ENCODE measurements around the gene CRB3.
"Not testable (repeated sequence)": the region's sequence is repeated elsewhere in the genome, so short reads cannot be mapped to it uniquely, and the experiment has no call there.

Gene CRB3

GRCh38 chr19:6501740-6502648 lies 37.9 kb downstream of the CRB3 start, which contains the start of gene TUBB4A:
Gene TUBB4A, minus strand, starts transcription at chr19:6502309. Its CDS starts 97 bp downstream, at chr19:6502212.
- H3K27me3 ChIP-seq = no peaks in the 10 kb centered on the region
- peaks cover 30% of the 10 kb centered on the region for H3K36me3 ChIP-seq
- peak within 1 kb of the TSS; percentile 82 for H3K27ac ChIP-seq
- H3K4me1 ChIP-seq = peaks cover 61% of the 10 kb centered on the region
- H4K20me1 ChIP-seq = peaks cover 14% of the 10 kb centered on the region
- no peak for TF ChIP-seq Cebpa-rat (IDR thresholded peaks at IDR 0.05)
- peak within 1 kb of the TSS; percentile 87 for H3K4me3 ChIP-seq
- H3K9me3 ChIP-seq = no peaks in the 10 kb centered on the region
- H3K9ac ChIP-seq = peak within 1 kb of the TSS; percentile 84
- H3K4me2 ChIP-seq = peak within 1 kb of the TSS; percentile 86

- H3K4me2 ChIP-seq = peak overlapping the region; percentile 86
- H3K9me3 ChIP-seq = no peaks in the 10 kb centered on the region
- no peak overlapping the region for H3K4me3 ChIP-seq
- H4K20me1 ChIP-seq = peaks cover 14% of the 10 kb centered on the region
- H3K9ac ChIP-seq = no peak overlapping the region
- peak overlapping the region; percentile 82; the same call in 1 of the 2 replicates for H3K27ac ChIP-seq
- no peaks in the 10 kb centered on the region for H3K27me3 ChIP-seq
- TF ChIP-seq Cebpa-rat (IDR thresholded peaks at IDR 0.05) = no peak
- peaks cover 19% of the 10 kb centered on the region for H3K36me3 ChIP-seq
- peaks cover 56% of the 10 kb centered on the region for H3K4me1 ChIP-seq
These were observed 39.5 kb downstream of the CRB3 start for GRCh38 chr19:6503407-6504201.

- H3K27ac ChIP-seq, H3K4me2 ChIP-seq, H3K9ac ChIP-seq, H3K9me3 ChIP-seq, H3K27me3 ChIP-seq, H3K4me3 ChIP-seq, H3K36me3 ChIP-seq, H4K20me1 ChIP-seq: not testable (repeated sequence)
- peaks cover 19% of the 10 kb centered on the region for H3K4me1 ChIP-seq
These were observed 44.1 kb downstream of the CRB3 start for GRCh38 chr19:6508028-6508771.

- Histone ChIP-seq H3K27ac (no peak overlapping the region), H3K27me3 (no peaks in the 10 kb centered on the region), H3K4me2 (no peak overlapping the region), H4K20me1 (no peaks in the 10 kb centered on the region), H3K9ac (no peak overlapping the region), H3K4me1 (peaks cover 8% of the 10 kb centered on the region), H3K9me3 (no peaks in the 10 kb centered on the region), H3K36me3 (no peaks in the 10 kb centered on the region), H3K4me3 (no peak overlapping the region)
- TF ChIP-seq Cebpa-rat (IDR thresholded peaks at IDR 0.05) = no peak
These were observed 45.3 kb downstream of the CRB3 start for GRCh38 chr19:6509118-6509971.

- H3K27me3 ChIP-seq = no peaks in the 10 kb centered on the region
- no peaks in the 10 kb centered on the region for H3K4me1 ChIP-seq
- H3K4me2 ChIP-seq = no peak overlapping the region
- H3K27ac ChIP-seq = no peak overlapping the region
- H3K9ac ChIP-seq = no peak overlapping the region
- no peaks in the 10 kb centered on the region for H3K9me3 ChIP-seq
- H3K36me3 ChIP-seq = no peaks in the 10 kb centered on the region
- no peak for TF ChIP-seq Cebpa-rat (IDR thresholded peaks at IDR 0.05)
- H4K20me1 ChIP-seq = no peaks in the 10 kb centered on the region
- no peak overlapping the region for H3K4me3 ChIP-seq
These were observed 46.5 kb downstream of the CRB3 start for GRCh38 chr19:6510618-6511017.

GRCh38 chr19:6514089-6514488 lies 50.0 kb downstream of the CRB3 start:
- Histone ChIP-seq H3K9me3 (no peaks in the 10 kb centered on the region), H4K20me1 (no peaks in the 10 kb centered on the region), H3K27ac (no peak overlapping the region), H3K27me3 (no peaks in the 10 kb centered on the region), H3K4me1 (peaks cover 22% of the 10 kb centered on the region), H3K4me3 (no peak overlapping the region), H3K4me2 (no peak overlapping the region), H3K36me3 (no peaks in the 10 kb centered on the region), H3K9ac (no peak overlapping the region)
- no peak for TF ChIP-seq Cebpa-rat (IDR thresholded peaks at IDR 0.05)

GRCh38 chr19:6514926-6515544 lies 51.0 kb downstream of the CRB3 start:
- TF ChIP-seq Cebpa-rat (IDR thresholded peaks at IDR 0.05) = no peak
- Histone ChIP-seq H3K4me3 (no peak overlapping the region), H3K27ac (no peak overlapping the region), H3K27me3 (no peaks in the 10 kb centered on the region), H3K9me3 (no peaks in the 10 kb centered on the region), H3K9ac (no peak overlapping the region), H3K36me3 (no peaks in the 10 kb centered on the region), H3K4me1 (peaks cover 25% of the 10 kb centered on the region), H4K20me1 (no peaks in the 10 kb centered on the region), H3K4me2 (no peak overlapping the region)

GRCh38 chr19:6516018-6516658 lies 52.1 kb downstream of the CRB3 start:
- H4K20me1 ChIP-seq = no peaks in the 10 kb centered on the region

More at GRCh38 chr19:6516018-6516658, 52.1 kb downstream of the CRB3 start:
- no peaks in the 10 kb centered on the region for H3K27me3 ChIP-seq
- peaks cover 25% of the 10 kb centered on the region for H3K4me1 ChIP-seq
- H3K9me3 ChIP-seq = no peaks in the 10 kb centered on the region
- peak overlapping the region; percentile 85 for H3K4me3 ChIP-seq
- no peaks in the 10 kb centered on the region for H3K36me3 ChIP-seq
- H3K27ac ChIP-seq = peak overlapping the region; percentile 70
- no peak for TF ChIP-seq Cebpa-rat (IDR thresholded peaks at IDR 0.05)
- peak overlapping the region; percentile 97 for H3K4me2 ChIP-seq
- H3K9ac ChIP-seq = peak overlapping the region; percentile 83

Data from BLaER1 (cell line).